NT2/D1 (cell line): ENCODE results near the gene MCEE.
"Not testable (repeated sequence)": the region's sequence is repeated elsewhere in the genome, so short reads cannot be mapped to it uniquely, and the experiment has no call there.

ENCODE experiments used
- SUZ12 ChIP-seq: IDR thresholded peaks from 2 replicates; pipeline ENCODE4 v1.6.1; 2011; ENCODE audit not compliant: insufficient read length, insufficient read depth; ENCODE audit errors: extremely low read depth
- YY1 ChIP-seq: IDR thresholded peaks from 2 replicates; pipeline ENCODE4 v1.6.1; 2011; ENCODE audit not compliant: insufficient read length, insufficient read depth

GRCh38 chr2:71089475-71089874 lies 40.6 kb downstream of the MCEE start:
- TF ChIP-seq YY1, SUZ12: not testable (repeated sequence)
